Astrocyte (in vitro differentiated cells and primary cell): ENCODE results near the gene ZNF837. TPM values are rescaled to one million over a fixed set of nuclear protein-coding genes. Genes with fewer than 3 reads are reported as not detected.
A peak's percentile ranks its signal among the peaks of the same experiment; 100 is the strongest.

ENCODE experiments used
- DNase-seq: peaks from one replicate; pipeline ENCODE4 v3.0.0-alpha.2; 2010; ENCODE audit warnings: low read depth
- FAIRE-seq: peaks from 2 replicates; lab custom pipeline; 2011; peaks lifted over from hg19 to GRCh38; lab: Jason Lieb, UNC
- H2AFZ ChIP-seq: 2 replicates; pipeline ENCODE4 v1.6.0; 2012; ENCODE audit warnings: low read depth, low read length, inconsistent platforms
- H3K27ac ChIP-seq: 2 replicates; pipeline ENCODE4 v1.5.1; 2011; ENCODE audit warnings: low read depth, low read length, inconsistent platforms
- H3K27me3 ChIP-seq: 2 replicates; pipeline ENCODE4 v1.6.0; 2011; ENCODE audit warnings: low read length, inconsistent platforms; ENCODE audit not compliant: insufficient read depth
- H3K36me3 ChIP-seq: 2 replicates; pipeline ENCODE4 v1.5.1; 2011; ENCODE audit warnings: low read length, inconsistent platforms; ENCODE audit not compliant: insufficient read depth
- H3K4me1 ChIP-seq: 2 replicates; pipeline ENCODE4 v1.5.1; 2011; ENCODE audit warnings: low read length, inconsistent platforms; ENCODE audit not compliant: insufficient read depth
- H3K4me2 ChIP-seq: 2 replicates; pipeline ENCODE4 v1.6.0; 2012; ENCODE audit warnings: low read length, inconsistent platforms
- H3K4me3 ChIP-seq: 2 replicates; pipeline ENCODE4 v1.5.1; 2011; ENCODE audit warnings: low read depth, mild to moderate bottlenecking, low read length, inconsistent platforms; ENCODE audit not compliant: insufficient read depth
- H3K79me2 ChIP-seq: 2 replicates; pipeline ENCODE4 v1.6.0; 2012; ENCODE audit warnings: mild to moderate bottlenecking, low read length, inconsistent platforms; ENCODE audit not compliant: insufficient read depth
- H3K9ac ChIP-seq: 2 replicates; pipeline ENCODE4 v1.6.0; 2012; ENCODE audit warnings: mild to moderate bottlenecking, low read length, inconsistent platforms
- H3K9me3 ChIP-seq: 2 replicates; pipeline ENCODE4 v1.5.1; 2012; ENCODE audit warnings: low read depth, mild to moderate bottlenecking, low read length, inconsistent platforms; ENCODE audit not compliant: insufficient read depth
- H4K20me1 ChIP-seq: 2 replicates; pipeline ENCODE4 v1.6.0; 2012; ENCODE audit warnings: low read length, inconsistent platforms; ENCODE audit not compliant: insufficient read depth
- H3K27ac Mint-ChIP-seq: one replicate; pipeline ENCODE4 v1.8.0; 2021; ENCODE audit warnings: mild to moderate bottlenecking, mixed read lengths; ENCODE audit not compliant: unreplicated experiment
- H3K27me3 Mint-ChIP-seq: one replicate; pipeline ENCODE4 v1.8.0; 2021; ENCODE audit warnings: low read depth, mixed read lengths; ENCODE audit not compliant: unreplicated experiment
- H3K36me3 Mint-ChIP-seq: one replicate; pipeline ENCODE4 v1.8.0; 2021; ENCODE audit warnings: low read depth, mixed read lengths; ENCODE audit not compliant: unreplicated experiment
- H3K4me1 Mint-ChIP-seq: one replicate; pipeline ENCODE4 v1.8.0; 2021; ENCODE audit warnings: low read depth, mixed read lengths; ENCODE audit not compliant: unreplicated experiment
- H3K4me3 Mint-ChIP-seq: one replicate; pipeline ENCODE4 v1.8.0; 2021; ENCODE audit warnings: mild to moderate bottlenecking, moderate library complexity, mixed read lengths; ENCODE audit not compliant: unreplicated experiment
- H3K9me3 Mint-ChIP-seq: one replicate; pipeline ENCODE4 v1.8.0; 2021; ENCODE audit warnings: mild to moderate bottlenecking, mixed read lengths; ENCODE audit not compliant: unreplicated experiment
- CTCF ChIP-seq: IDR thresholded peaks from 2 replicates; pipeline ENCODE4 v1.5.1; 2011; ENCODE audit warnings: low read depth, mild to moderate bottlenecking, inconsistent platforms, low read length, moderate library complexity; ENCODE audit not compliant: insufficient read depth
- EZH2 ChIP-seq: IDR thresholded peaks from 2 replicates; pipeline ENCODE4 v1.6.1; 2012; ENCODE audit warnings: mild to moderate bottlenecking, low read length, inconsistent platforms; ENCODE audit not compliant: insufficient read depth
- total RNA-seq: library from RNA; stranded (reverse); gene quantifications from 2 replicates; pipeline ENCODE4 v1.2.1, GENCODE V29; 2021

The ZNF837 gene
- total RNA-seq, 1 donor from 2014 or later: 2.4 TPM

- Histone ChIP-seq H3K4me1 (peaks cover 18% of the 10 kb centered on the region), H3K9ac (no peak overlapping the region), H3K4me3 (no peak overlapping the region), H3K27ac (no peak overlapping the region), H3K4me2 (no peak overlapping the region), H3K9me3 (no peaks in the 10 kb centered on the region), H4K20me1 (peaks cover 32% of the 10 kb centered on the region), H3K27me3 (no peaks in the 10 kb centered on the region), H3K36me3 (peaks cover 17% of the 10 kb centered on the region), H2AFZ (no peak overlapping the region), H3K79me2 (peaks cover 4% of the 10 kb centered on the region)
- Mint-ChIP-seq H3K4me3 (no peak overlapping the region), H3K27me3 (no peaks in the 10 kb centered on the region), H3K4me1 (peaks cover 4% of the 10 kb centered on the region), H3K27ac (no peak overlapping the region), H3K36me3 (peaks cover 18% of the 10 kb centered on the region), H3K9me3 (no peaks in the 10 kb centered on the region)
- TF ChIP-seq CTCF (no peak), EZH2 (no peak)
- no peak for DNase-seq
- no peak for FAIRE-seq
Observed at GRCh38 chr19:58397533-58398037, 16.8 kb upstream of the ZNF837 start.

GRCh38 chr19:58396691-58397532 lies 16.1 kb upstream of the ZNF837 start:
- Histone ChIP-seq H3K27me3 (no peaks in the 10 kb centered on the region), H3K9me3 (no peaks in the 10 kb centered on the region), H3K36me3 (peaks cover 20% of the 10 kb centered on the region), H4K20me1 (peaks cover 38% of the 10 kb centered on the region), H3K4me3 (no peak overlapping the region), H3K9ac (no peak overlapping the region), H2AFZ (no peak overlapping the region), H3K27ac (no peak overlapping the region), H3K4me2 (peak overlapping the region; percentile 73), H3K4me1 (peaks cover 16% of the 10 kb centered on the region), H3K79me2 (peaks cover 9% of the 10 kb centered on the region)
- no peaks in the 10 kb centered on the region for H3K9me3 Mint-ChIP-seq
- H3K36me3 Mint-ChIP-seq: peaks cover 18% of the 10 kb centered on the region
- no peak overlapping the region for H3K27ac Mint-ChIP-seq
- no peak for TF ChIP-seq CTCF
- no peak for TF ChIP-seq EZH2
- H3K27me3 Mint-ChIP-seq: no peaks in the 10 kb centered on the region
- H3K4me1 Mint-ChIP-seq: peaks cover 4% of the 10 kb centered on the region
- no peak for FAIRE-seq
- H3K4me3 Mint-ChIP-seq: no peak overlapping the region
- no peak for DNase-seq
